HG02763 (cell line): ENCODE measurements around the gene ZNF236.
A peak's percentile ranks its signal among the peaks of the same experiment; 100 is the strongest.

Source experiments
- ATAC-seq: cut with Tn5 transposase; IDR thresholded peaks from one replicate; pipeline ENCODE4 v1.9.1; 2021; ENCODE audit warnings: mild to moderate bottlenecking, moderate library complexity; ENCODE audit not compliant: unreplicated experiment

Gene ZNF236

GRCh38 chr18:76859474-76860339 lies 37.4 kb downstream of the ZNF236 start:
- no peak for ATAC-seq

GRCh38 chr18:76860411-76860810 lies 38.1 kb downstream of the ZNF236 start:
- no peak for ATAC-seq

- ATAC-seq, result no peak
These were observed 44.3 kb downstream of the ZNF236 start for GRCh38 chr18:76866666-76867065.

GRCh38 chr18:76873311-76873710 lies 51.0 kb downstream of the ZNF236 start:
- no peak for ATAC-seq

GRCh38 chr18:76873713-76874112 lies 51.4 kb downstream of the ZNF236 start:
- ATAC-seq, result no peak

GRCh38 chr18:76874642-76875389 lies 52.5 kb downstream of the ZNF236 start:
- ATAC-seq, result no peak

GRCh38 chr18:76875390-76876325 lies 53.3 kb downstream of the ZNF236 start:
- ATAC-seq, result peak; percentile 63

GRCh38 chr18:76878426-76878825 lies 56.1 kb downstream of the ZNF236 start:
- no peak for ATAC-seq

GRCh38 chr18:76880026-76880425 lies 57.7 kb downstream of the ZNF236 start:
- no peak for ATAC-seq

GRCh38 chr18:76881744-76882143 lies 59.4 kb downstream of the ZNF236 start:
- ATAC-seq, result no peak

GRCh38 chr18:76882146-76882545 lies 59.8 kb downstream of the ZNF236 start:
- ATAC-seq, result no peak

GRCh38 chr18:76885001-76885400 lies 62.6 kb downstream of the ZNF236 start:
- ATAC-seq, result no peak

- no peak for ATAC-seq
These were observed 63.8 kb downstream of the ZNF236 start for GRCh38 chr18:76886112-76886511.

- no peak for ATAC-seq
These were observed 66.8 kb downstream of the ZNF236 start for GRCh38 chr18:76889091-76889699.

GRCh38 chr18:76892832-76893231 lies 70.5 kb downstream of the ZNF236 start:
- no peak for ATAC-seq

- ATAC-seq, result no peak
These were observed 72.4 kb downstream of the ZNF236 start for GRCh38 chr18:76894566-76895346.

- no peak for ATAC-seq
These were observed 73.1 kb downstream of the ZNF236 start for GRCh38 chr18:76895498-76895897.

- no peak for ATAC-seq
These were observed 74.3 kb downstream of the ZNF236 start for GRCh38 chr18:76896677-76897076.

GRCh38 chr18:76897257-76897656 lies 74.9 kb downstream of the ZNF236 start:
- ATAC-seq, result no peak

- ATAC-seq, result no peak
These were observed 81.0 kb downstream of the ZNF236 start for GRCh38 chr18:76903386-76903785.
